SW480 (cell line): ENCODE measurements around the gene OLFML3.
"Not testable (repeated sequence)": the region's sequence is repeated elsewhere in the genome, so short reads cannot be mapped to it uniquely, and the experiment has no call there.

Experiments
- DNase-seq: peaks from one replicate; pipeline ENCODE4 v3.0.0-alpha.2; 2016; ENCODE audit warnings: low spot score

Gene OLFML3

DNA sequence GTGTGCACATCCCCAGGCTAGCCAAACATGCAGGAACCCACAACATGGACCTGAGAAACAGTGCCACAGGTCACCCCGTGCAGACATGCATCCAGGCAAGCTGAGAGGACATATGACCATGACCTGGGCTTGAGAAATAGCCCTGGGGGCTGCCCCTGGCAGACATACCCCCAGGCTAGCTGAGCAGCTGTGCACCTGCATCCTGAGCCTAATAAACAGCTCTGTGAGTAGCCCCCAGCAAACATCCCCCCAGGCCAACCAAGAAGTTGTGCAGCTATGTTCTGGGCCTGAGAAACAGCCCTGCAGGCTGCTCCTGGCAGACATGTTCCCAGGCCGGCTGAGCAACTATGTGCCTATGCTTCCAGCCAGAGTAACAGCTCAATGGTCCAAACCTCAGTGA, 14.5 kb downstream of the OLFML3 start:
- DNase-seq, result no peak

GRCh38 chr1:113995382-113995781, 16.1 kb downstream of the OLFML3 start:
- no peak for DNase-seq

GRCh38 chr1:113998361-113998760, 19.1 kb downstream of the OLFML3 start:
- no peak for DNase-seq

- no peak for DNase-seq
Measured at GRCh38 chr1:113999233-113999632, 20.0 kb downstream of the OLFML3 start.

DNA sequence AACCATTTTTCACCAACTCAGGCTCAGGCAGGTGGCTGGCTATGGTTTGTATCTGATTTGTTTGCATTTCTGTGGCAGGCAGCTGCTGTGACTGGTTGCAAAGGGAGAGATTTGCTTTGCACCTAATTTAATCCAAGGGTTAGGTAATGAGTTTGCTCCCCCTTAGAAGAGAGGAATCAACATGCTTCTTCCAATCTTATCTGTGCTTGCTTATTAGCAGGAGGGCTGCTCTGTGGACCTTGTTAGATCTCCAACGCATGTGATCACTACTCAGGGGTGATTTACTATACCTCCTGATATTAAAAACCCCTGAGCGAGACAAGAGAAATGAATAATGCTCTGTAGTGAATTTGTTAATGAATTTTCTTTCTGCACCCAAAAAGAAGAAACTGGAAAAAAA, 20.5 kb downstream of the OLFML3 start:
- no peak for DNase-seq

- no peak for DNase-seq
Measured at GRCh38 chr1:114000406-114000805, 21.1 kb downstream of the OLFML3 start.

DNA sequence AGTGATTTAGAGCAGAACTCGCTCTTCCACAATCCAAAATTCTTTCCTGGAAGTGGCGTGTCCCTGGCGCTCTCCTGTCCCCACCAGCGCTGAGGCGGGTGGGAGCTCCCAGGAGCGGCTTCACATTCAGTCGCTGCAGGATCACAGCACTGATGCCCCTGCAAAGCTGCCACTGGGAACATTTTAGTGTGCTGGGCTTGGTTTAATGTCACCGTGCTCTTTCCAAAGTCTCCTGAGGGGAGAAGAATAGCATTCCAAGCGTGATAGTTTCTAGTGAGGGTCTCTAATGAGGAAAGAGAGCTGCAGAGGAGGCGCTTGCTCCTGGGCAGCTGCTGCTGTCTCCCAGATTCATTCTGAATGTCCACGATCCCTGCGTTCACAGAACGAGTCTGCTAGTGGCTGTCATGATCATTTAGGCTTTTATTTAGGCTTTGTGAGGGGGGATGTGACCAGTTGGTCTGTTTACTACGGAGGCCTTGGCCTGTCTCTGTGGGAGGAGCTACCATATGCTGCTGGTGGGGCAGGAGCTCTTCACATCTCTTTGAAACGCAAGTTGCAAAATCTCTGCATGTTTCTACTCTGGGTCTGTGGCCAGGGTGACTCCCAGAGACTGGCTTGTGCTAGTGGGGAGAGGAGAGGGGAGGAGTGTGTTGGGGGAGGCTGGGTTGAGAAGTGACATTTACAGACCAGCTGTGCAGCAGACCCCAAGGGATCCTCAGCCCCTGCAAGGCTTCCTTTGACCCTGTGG, 23.4 kb downstream of the OLFML3 start:
- DNase-seq, result no peak

GRCh38 chr1:114003431-114003830, 24.2 kb downstream of the OLFML3 start:
- no peak for DNase-seq

- not testable (repeated sequence) for DNase-seq
Measured at GRCh38 chr1:114006825-114007224, 27.6 kb downstream of the OLFML3 start.

DNA sequence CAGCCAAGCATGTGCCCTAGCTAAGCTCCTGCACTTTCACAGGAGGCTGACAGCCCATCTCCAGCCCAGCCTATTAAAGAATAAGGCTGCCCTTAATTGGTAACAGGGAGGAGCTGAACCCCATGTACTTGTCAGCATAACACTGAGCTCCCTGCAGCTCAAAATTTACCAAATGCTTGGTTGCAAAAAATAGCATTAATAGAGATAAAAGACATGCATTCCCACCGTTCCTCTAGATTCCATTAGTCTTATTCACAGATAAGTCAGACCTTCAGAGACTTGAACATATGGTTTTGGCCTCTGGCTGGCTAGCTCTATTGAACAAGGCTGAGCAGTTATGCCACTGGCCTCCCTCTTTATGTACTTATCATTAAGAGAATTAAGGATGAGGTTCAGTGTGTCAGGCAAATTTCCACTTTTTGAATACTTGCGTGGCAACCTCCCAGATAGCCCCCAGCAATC, 29.2 kb downstream of the OLFML3 start:
- DNase-seq, result no peak

DNA sequence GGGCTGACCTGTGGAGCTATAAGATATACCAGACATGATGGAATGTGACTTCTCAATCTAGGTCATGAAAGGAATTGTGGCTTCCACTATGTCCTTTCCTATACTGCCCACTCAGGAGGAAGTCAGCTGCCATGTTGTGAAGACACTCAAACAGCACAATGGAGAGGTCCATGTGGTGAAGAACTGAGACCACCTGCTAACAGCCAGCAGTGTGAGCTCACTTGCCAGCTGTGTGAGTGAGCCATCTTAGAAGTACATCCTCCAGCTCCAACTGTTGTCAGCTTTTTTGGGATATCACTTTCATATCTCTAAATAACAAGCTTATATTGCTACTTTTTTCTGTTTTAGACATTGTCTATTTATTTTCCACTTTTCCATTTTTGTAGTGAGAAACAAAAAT, 29.7 kb downstream of the OLFML3 start:
- DNase-seq, result no peak

- peak; percentile 85 for DNase-seq
Measured at GRCh38 chr1:114009393-114009792, 30.1 kb downstream of the OLFML3 start.

DNA sequence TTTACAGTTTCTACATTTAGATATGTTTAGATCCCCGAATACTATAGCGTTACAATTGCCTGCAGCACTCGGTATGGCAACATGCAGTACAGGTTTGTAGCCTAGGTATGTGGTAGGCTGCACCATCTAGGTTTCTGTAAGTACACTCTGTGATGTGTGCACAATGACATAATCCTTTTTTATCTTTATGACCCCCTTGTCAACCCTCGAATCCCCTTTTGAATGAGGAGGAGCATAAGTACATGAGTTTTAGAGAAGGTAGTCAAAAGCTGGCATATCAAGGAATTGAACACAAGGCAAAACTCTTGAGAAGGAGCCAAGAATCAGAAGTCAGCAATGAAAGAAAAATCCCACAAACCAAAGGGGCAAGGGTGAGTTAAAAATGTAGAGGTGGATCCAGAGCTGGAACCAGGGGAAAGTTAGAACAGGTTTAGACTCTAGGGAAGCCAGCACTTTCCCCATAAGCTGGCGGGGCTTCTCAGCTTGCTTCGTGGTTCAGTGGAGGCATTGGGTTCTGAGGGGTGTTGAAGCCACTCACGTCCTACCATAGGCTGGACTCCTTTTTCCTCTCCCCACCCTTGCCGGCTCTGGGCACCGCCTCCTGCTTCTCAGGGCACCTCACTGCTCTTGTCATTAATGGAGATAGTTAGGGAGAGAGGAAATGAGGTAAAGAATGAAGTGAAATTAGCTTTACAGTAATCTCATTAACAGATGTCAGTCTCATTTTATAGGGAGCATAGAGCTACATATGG, 31.3 kb downstream of the OLFML3 start:
- DNase-seq, result no peak

GRCh38 chr1:114011796-114012195, 32.5 kb downstream of the OLFML3 start:
- no peak for DNase-seq

- DNase-seq, result no peak
Measured at GRCh38 chr1:114015075-114015474, 35.8 kb downstream of the OLFML3 start.

DNA sequence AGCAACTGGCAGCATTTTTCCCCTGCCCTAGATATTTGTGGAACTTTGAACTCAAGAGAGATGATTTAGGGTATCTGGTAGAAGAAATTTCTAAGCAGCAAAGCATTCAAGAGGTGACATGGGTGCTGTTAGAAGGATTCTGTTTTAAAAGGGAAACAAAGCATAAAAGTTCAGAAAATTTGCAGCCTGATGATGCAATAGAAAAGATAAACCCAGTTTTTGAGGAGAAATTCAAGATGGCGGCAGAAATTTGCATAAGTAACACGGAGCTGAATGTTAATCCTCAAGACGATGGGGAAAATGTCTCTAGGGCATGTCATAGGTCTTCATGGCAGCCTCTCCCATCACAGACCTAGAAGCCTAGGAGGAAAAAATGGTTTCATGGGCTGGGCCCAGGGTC, 40.5 kb downstream of the OLFML3 start:
- not testable (repeated sequence) for DNase-seq

DNA sequence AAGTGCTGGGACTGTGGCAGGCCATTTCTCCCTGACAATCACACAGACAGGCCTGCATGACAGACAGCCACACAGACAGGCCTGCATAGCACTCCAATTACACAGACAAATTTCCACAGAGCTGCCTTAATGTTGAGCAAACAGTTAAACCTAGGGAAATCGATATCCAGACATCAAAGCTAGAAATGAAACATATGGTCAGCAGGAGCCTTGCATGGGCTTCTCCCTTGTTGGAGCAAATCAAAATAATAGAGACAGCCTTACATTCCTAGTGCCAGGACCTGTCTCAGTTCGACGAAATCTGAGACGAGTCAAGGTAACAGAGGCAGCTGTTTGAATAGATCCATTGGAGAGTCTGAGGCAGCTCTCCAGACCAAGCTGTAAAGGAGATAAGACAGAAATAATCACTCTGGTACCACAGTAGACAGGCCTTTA, 42.4 kb downstream of the OLFML3 start:
- DNase-seq, result no peak

GRCh38 chr1:114022877-114023276, 43.6 kb downstream of the OLFML3 start:
- DNase-seq, result no peak

- no peak for DNase-seq
Measured at GRCh38 chr1:114023377-114023776, 44.1 kb downstream of the OLFML3 start.

DNA sequence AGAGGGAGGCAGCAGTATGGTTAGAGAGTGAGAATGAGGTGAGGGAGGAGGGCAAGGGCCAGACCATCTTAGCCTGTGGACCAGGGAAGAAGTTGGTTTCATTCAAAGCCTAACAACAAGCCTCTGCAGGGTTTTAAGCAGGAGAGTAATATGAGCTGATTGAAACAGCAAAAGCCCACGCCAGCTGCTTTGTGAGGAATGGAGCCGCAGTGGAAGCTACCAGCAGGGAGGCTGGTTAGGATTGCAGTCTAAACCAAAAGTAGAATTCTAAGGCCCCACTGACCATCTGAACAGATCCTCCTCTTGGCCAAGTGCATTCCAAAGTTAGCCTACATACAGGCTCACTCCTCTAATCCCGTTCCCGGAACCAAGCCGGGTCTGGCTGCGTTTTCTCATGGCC, 44.8 kb downstream of the OLFML3 start:
- no peak for DNase-seq

GRCh38 chr1:114025609-114026401, 46.5 kb downstream of the OLFML3 start:
- no peak for DNase-seq

DNA sequence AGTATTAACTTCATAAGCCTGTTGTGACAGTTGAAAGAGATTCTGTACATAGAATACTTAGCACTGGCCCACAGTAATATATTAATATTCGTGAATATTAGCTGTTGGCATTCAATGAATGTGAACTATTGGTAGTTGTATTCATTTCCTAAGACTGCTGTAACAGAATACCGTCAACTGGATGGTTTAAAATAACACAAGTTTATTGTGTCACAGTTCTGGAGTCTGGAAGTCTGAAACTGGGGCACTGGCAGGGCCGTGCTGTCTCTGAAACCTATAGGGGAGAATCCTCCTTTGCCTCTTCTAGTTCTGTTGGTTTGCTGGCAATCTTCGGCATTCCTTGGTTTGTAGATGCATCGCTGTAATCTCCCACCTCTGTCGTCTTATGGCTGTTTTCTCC, 47.5 kb downstream of the OLFML3 start:
- no peak for DNase-seq
